Upper lobe of left lung (tissue), 4 donors: ENCODE measurements around the gene MBD3L5.

Source experiments
- CTCF ChIP-seq, 6 experiments: fragments of 450-650 bp in 4 of 6; fragments of 200-600 bp in 2 of 6; sonication (generic) in 2 of 6; IDR thresholded peaks; one replicate each; pipeline ENCODE4 v1.5.1; 2016 to 2019; ENCODE audit warnings: antibody characterized with exemption in 6 of 6
- POLR2A ChIP-seq, 4 donors: fragments of 450-650 bp; IDR thresholded peaks; one replicate each; pipeline ENCODE4 v1.5.1; 2016 to 2017; ENCODE audit warnings: antibody characterized with exemption in 4 of 4, mild to moderate bottlenecking in 2 of 4
- POLR2AphosphoS5 ChIP-seq, 2 donors: sonication (generic); formaldehyde crosslinking; IDR thresholded peaks; one replicate each; pipeline ENCODE4 v1.5.1; 2017; ENCODE audit warnings: antibody characterized with exemption in 2 of 2

- TF ChIP-seq CTCF (IDR thresholded peaks at IDR 0.05) (no peak), POLR2A (IDR thresholded peaks at IDR 0.05) (no peak), POLR2AphosphoS5 (IDR thresholded peaks at IDR 0.05) (no peak)
Observed at GRCh38 chr19:6983448-6983847, 46.9 kb upstream of the MBD3L5 start.
